Cardiac fibroblast (primary cell): Measurements from ENCODE around the gene GMPR.

Experiments used
- DNase-seq, 2 donors: peaks; one replicate each; pipeline versions ENCODE4 v3.0.0 to v3.0.0-alpha.2; 2010; ENCODE audit warnings: low read depth in 2 of 2
- H3K4me3 ChIP-seq, 2 donors: replicated peaks in 1 of 2; 1 replicate in 1 of 2; 2 replicates in 1 of 2; pipeline ENCODE4 v1.5.1; 2011; ENCODE audit warnings: low read depth in 2 of 2, low read length in 2 of 2, mild to moderate bottlenecking in 2 of 2, moderate library complexity in 1 of 2
- TF ChIP-seq, protein P1 (sequence below): IDR thresholded peaks from one replicate; pipeline ENCODE4 v1.5.1; 2011; ENCODE audit warnings: low read depth, mild to moderate bottlenecking, low read length, inconsistent platforms

Gene GMPR

DNA sequence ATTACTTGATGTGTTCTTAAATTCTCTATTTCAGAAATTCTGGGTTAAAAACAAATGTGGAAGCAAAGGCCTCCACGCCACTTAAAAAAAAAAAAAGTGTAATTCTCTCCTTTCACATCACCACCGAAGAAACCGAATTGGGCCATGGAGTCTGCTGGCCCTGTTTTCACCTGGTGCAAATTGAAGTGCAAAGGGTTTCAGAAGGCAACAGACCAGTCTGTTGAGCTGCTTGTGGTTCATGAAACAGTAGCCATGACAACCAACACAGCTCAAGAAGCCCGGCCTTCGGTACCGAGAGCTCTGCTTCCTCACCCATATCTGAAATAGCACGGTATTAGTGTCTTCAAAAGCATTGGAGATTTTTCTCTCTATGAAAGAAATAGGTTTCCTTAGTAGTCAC is 63.1 kb downstream of the GMPR start:
- DNase-seq, result no peak
- H3K4me3 ChIP-seq, result no peak overlapping the region
- TF ChIP-seq, protein P1, sequence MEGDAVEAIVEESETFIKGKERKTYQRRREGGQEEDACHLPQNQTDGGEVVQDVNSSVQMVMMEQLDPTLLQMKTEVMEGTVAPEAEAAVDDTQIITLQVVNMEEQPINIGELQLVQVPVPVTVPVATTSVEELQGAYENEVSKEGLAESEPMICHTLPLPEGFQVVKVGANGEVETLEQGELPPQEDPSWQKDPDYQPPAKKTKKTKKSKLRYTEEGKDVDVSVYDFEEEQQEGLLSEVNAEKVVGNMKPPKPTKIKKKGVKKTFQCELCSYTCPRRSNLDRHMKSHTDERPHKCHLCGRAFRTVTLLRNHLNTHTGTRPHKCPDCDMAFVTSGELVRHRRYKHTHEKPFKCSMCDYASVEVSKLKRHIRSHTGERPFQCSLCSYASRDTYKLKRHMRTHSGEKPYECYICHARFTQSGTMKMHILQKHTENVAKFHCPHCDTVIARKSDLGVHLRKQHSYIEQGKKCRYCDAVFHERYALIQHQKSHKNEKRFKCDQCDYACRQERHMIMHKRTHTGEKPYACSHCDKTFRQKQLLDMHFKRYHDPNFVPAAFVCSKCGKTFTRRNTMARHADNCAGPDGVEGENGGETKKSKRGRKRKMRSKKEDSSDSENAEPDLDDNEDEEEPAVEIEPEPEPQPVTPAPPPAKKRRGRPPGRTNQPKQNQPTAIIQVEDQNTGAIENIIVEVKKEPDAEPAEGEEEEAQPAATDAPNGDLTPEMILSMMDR, result no peak

DNA sequence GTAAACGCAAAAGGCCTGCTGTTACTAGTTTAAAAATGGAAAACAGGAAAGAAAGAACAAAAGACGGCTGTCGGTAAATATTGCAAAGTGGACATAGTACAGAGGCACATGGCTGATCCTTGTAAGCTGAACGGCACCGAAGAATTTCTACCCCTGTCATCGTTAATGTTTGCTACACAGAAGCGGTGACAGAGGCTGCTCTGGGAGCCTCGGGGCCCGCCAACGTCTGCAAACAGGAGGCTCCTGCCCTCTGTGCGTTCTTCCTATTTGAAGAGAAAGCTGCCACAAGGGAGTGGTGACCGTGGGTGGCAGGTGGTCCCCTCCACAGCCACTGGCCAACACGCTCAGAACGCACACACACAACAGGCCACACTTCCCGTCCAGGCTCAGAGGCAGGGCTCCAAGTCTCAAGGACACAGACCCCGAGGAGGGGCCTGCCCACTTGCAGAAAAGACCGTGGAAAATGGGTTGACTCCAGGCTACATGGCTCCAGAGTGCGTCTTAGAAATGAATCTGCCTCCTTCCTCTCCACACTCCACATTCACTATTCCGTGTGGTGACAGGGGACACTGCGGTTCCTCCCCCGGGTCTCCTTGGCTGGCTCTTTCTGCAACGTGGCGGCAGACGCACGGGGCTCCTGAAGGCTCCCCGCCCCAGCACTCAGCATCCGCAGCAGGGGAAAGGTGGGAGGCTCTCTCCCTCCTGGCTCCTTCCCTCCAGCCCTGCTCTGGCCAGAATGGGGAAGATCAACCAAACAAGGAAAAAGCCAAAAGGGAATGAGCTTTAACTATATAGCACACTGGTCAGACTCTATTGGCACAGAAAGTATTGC is 64.5 kb downstream of the GMPR start:
- no peak for DNase-seq
- H3K4me3 ChIP-seq, result no peak overlapping the region
- TF ChIP-seq, protein P1, result no peak

DNA sequence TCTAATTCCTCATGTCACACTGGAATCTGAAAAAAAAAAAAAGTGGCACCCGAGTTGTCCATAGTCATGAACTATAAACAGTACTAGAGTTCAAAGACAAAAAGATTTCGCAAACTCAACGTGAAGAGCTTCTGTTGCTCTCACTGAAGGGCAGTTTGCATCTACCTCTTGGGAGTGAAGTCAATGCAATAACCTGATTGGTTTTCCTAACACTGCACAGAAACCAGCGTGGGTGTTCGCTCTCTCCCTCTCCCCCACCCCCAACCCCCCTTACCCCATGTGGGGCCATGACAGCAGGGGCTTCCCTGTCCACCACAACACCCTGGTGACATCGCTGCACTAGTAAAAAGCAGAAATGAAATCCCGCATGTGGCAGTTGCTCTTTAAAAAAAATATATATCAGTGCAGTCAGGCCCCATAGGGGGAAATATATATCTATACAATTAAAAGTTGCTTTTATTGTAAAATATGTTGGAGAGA is 66.9 kb downstream of the GMPR start:
- no peak overlapping the region for H3K4me3 ChIP-seq
- no peak for DNase-seq

DNA sequence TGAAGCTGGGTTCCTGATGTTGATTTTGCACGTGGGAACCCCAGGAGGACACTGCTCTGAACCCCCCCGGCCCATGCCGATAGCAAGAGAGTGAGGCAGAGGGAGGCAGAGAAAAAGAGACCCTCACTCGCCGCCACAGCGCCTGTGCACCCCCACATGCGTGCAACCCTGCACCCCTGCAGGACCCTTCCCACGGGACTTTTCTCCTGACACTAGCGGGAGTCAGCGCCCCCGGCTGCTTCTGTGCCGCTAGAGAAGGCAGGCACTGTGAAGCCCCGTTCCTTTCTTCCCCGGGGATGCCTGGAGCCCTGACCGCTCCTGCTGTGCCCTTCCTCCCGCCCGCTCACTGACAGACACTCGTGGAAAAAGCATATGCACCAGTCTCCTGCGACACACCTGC is 67.4 kb downstream of the GMPR start:
- no peak for DNase-seq
- TF ChIP-seq, protein P1, result no peak
- H3K4me3 ChIP-seq, result no peak overlapping the region

More for the DNA sequence above, 66.9 kb downstream of the GMPR start:
- TF ChIP-seq, protein P1, result no peak

DNA sequence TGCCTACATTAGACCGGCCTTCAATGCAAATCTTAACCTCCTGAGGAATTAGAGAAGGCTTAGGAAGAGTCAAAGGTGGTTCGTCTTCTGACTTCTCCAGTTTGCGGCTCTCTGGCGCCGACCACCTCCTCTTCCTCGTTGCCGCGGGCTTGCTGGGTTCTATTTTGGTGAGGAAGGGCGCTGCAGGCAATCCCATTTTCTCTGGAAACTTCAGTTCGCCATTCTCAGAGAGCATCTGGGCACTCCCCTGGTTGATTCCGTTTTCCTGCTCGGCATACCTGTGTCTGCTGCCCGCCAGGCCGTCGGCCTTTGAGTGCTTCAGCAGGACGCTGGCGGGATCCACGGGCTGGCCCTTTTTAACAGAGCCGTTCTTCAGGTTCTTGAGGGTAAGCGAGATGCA is 67.9 kb downstream of the GMPR start:
- no peak overlapping the region for H3K4me3 ChIP-seq
- TF ChIP-seq, protein P1, result no peak
- DNase-seq, result no peak

DNA sequence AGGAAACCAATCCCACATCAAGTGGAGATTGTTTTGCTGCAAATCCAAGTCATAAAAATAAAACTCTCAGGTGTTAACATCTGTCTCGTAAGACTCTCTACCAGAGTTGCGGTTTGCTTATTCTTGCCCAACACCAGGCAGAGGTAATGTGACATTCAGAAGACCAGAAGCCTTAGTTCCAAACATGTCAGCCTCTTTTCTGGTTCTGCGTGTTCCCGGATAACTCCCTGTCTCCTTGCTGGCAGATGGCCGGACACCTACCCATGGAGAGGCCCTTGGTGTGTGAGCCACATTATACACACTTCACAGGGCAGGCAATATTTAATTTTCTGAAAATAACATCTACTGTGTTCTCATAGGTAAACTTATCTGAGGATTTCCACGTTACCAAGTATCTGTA is 73.4 kb downstream of the GMPR start:
- TF ChIP-seq, protein P1, result no peak
- DNase-seq, result no peak
- no peak overlapping the region for H3K4me3 ChIP-seq
